ENCODE data around the gene STXBP6.

GRCh38 chr14:24913746-24914145 is 136.2 kb downstream of the STXBP6 start:
- no peak for TF ChIP-seq POLR2A (IDR thresholded peaks at IDR 0.05; ENCODE audit: low read length)
- TF ChIP-seq GATA1 (IDR thresholded peaks at IDR 0.05; ENCODE audit: low read depth, low read length) = no peak

Measured in erythroblast (primary cell).